K562 (cell line): Measurements from ENCODE around the gene SOX2. TPM values are rescaled to one million over a fixed set of nuclear protein-coding genes. Genes with fewer than 3 reads are reported as not detected.

Experiments
- ATAC-seq: fragments of 200-7000 bp; cut with Tn5 transposase; 3 replicates; pipeline ENCODE4 v1.9.1; 2020; ENCODE audit warnings: moderate library complexity
- BruUV-seq: library from RNA; stranded (reverse); fragments of 400-500 nt; replicated peaks from 2 replicates; lab custom pipeline; 2021; lab: Mats Ljungman, UMichigan
- CTCF ChIA-PET: fragments of 300-600 bp; formaldehyde crosslinking; extraction: SDS; loops from one replicate; lab custom pipeline; 2021; ENCODE audit warnings: low intra/inter-chr PET ratio; lab: Yijun Ruan, JAX
- POLR2A ChIA-PET: fragments of 300-600, 350-650 bp; sonication (Branson Sonifier 250); formaldehyde crosslinking; extraction: SDS; loops from one replicate; lab custom pipeline; 2021; ENCODE audit warnings: antibody characterized with exemption, inconsistent platforms; lab: Yijun Ruan, JAX
- DNase-seq, 4 experiments: peaks; one replicate each; pipeline versions ENCODE4 v3.0.0 to v3.0.0-alpha.2; 2011 to 2018; ENCODE audit warnings: low spot score in 3 of 4, mixed read lengths in 3 of 4; ENCODE audit errors: extremely low read depth in 1 of 4
- FAIRE-seq: peaks from 2 replicates; lab custom pipeline; 2011; peaks lifted over from hg19 to GRCh38; lab: Jason Lieb, UNC
- H2AFZ ChIP-seq: 2 replicates; pipeline ENCODE4 v1.6.0; 2011; ENCODE audit warnings: low read depth, low read length, control low read depth, inconsistent platforms
- H3K27ac ChIP-seq: fragments of 200-600 bp; 3 replicates; pipeline ENCODE4 v1.8.0; 2011; ENCODE audit warnings: low read depth, mild to moderate bottlenecking, control low read depth, inconsistent platforms, low read length, moderate library complexity, mixed read lengths; ENCODE audit errors: extremely low read depth
- H3K27me3 ChIP-seq, 2 experiments: fragments of 300-600 bp in 1 of 2; 2 replicates in 1 of 2; 3 replicates in 1 of 2; pipeline versions ENCODE4 v1.6.0 to v1.8.0; 2011; ENCODE audit warnings: inconsistent platforms in 2 of 2, low read length in 2 of 2, mild to moderate bottlenecking in 1 of 2, mixed read lengths in 1 of 2, moderate library complexity in 1 of 2; ENCODE audit not compliant: control insufficient read depth in 2 of 2, insufficient read depth in 2 of 2
- H3K36me3 ChIP-seq: fragments of 300-600 bp; 3 replicates; pipeline ENCODE4 v1.8.0; 2011; ENCODE audit warnings: mild to moderate bottlenecking, low read length, inconsistent platforms; ENCODE audit not compliant: control insufficient read depth, insufficient read depth
- H3K4me1 ChIP-seq, 2 experiments: fragments of 200-600 bp in 1 of 2; replicated peaks in 1 of 2; 2 replicates in 1 of 2; 3 replicates in 1 of 2; pipeline versions ENCODE4 v1.5.1 to v1.8.0; 2011; ENCODE audit warnings: inconsistent platforms in 2 of 2, low read length in 2 of 2, mild to moderate bottlenecking in 1 of 2, mixed read lengths in 1 of 2, moderate library complexity in 1 of 2; ENCODE audit not compliant: control insufficient read depth in 2 of 2, insufficient read depth in 2 of 2
- H3K4me2 ChIP-seq: 2 replicates; pipeline ENCODE4 v1.6.1; 2011; ENCODE audit warnings: low read length, control low read depth, inconsistent platforms, mixed read lengths; ENCODE audit not compliant: insufficient read depth
- H3K4me3 ChIP-seq: fragments of 200-600 bp; sonication (generic), shearing (Covaris generic); 2 replicates; pipeline ENCODE4 v1.5.1; 2016; ENCODE audit warnings: control low read depth, inconsistent platforms
- H3K79me2 ChIP-seq: fragments of 200-600 bp; 3 replicates; pipeline ENCODE4 v1.8.0; 2011; ENCODE audit warnings: low read length, inconsistent platforms; ENCODE audit not compliant: control insufficient read depth, insufficient read depth
- H3K9ac ChIP-seq, 2 experiments: 2 replicates each; pipeline versions ENCODE4 v1.6.0 to v1.6.1; 2011; ENCODE audit warnings: low read depth in 2 of 2, low read length in 2 of 2, control low read depth in 1 of 2, inconsistent platforms in 1 of 2, mild to moderate bottlenecking in 1 of 2, mixed read lengths in 1 of 2; ENCODE audit not compliant: insufficient read depth in 1 of 2
- H3K9me1 ChIP-seq: one replicate; pipeline ENCODE4 v1.6.0; 2011; ENCODE audit warnings: inconsistent platforms, mild to moderate bottlenecking, low read length, moderate library complexity; ENCODE audit not compliant: control insufficient read depth, insufficient read depth
- H3K9me3 ChIP-seq: replicated peaks from 2 replicates; pipeline ENCODE4 v1.5.1; 2011; ENCODE audit warnings: low read depth, low read length, inconsistent platforms; ENCODE audit not compliant: control insufficient read depth, insufficient read depth
- H4K20me1 ChIP-seq: replicated peaks from 2 replicates; pipeline ENCODE4 v1.6.1; 2011; ENCODE audit warnings: low read length, inconsistent platforms, mixed read lengths; ENCODE audit not compliant: control insufficient read depth, insufficient read depth
- CBFA2T3 ChIP-seq: fragments of 450-650 bp; IDR thresholded peaks from 2 replicates; pipeline ENCODE4 v1.6.1; 2017
- EZH2 ChIP-seq: IDR thresholded peaks from 2 replicates; pipeline ENCODE4 v1.6.1; 2012; ENCODE audit warnings: low read depth, mild to moderate bottlenecking, inconsistent platforms, low read length, borderline replicate concordance
- HEY1 ChIP-seq: fragments of 250-450 bp; sonication (Bioruptor Pico); IDR thresholded peaks from 2 replicates; pipeline ENCODE4 v1.5.0; 2020; ENCODE audit warnings: mild to moderate bottlenecking, moderate library complexity, borderline replicate concordance
- PRPF4 ChIP-seq: fragments of 200-400 bp; formaldehyde crosslinking; IDR thresholded peaks from one replicate; pipeline ENCODE4 v1.6.1; 2017; ENCODE audit warnings: low read length, low read depth, mild to moderate bottlenecking; ENCODE audit not compliant: insufficient read depth, poor library complexity, severe bottlenecking
- WGBS: fragments of 100-300 bp; shearing (Covaris generic); methylation state at CpG from one replicate; pipeline ENCODE4 v1.1.6; 2016; ENCODE audit warnings: low coverage, mixed read lengths; ENCODE audit not compliant: insufficient coverage; ENCODE audit errors: missing lambda C conversion rate; 5-methylcytosine and 5-hydroxymethylcytosine counted together
- in situ Hi-C: fragments of 300-500 bp; cut with MboI; formaldehyde crosslinking; loops from 4 replicates; pipeline ENCODE4 v1.15.0; 2018; ENCODE audit warnings: inconsistent platforms, mixed read lengths
- intact Hi-C: fragments of 100-400 bp; cut with micrococcal nuclease; formaldehyde crosslinking; loops from 2 replicates; pipeline ENCODE4 v1.14.2; 2022
- polyA plus RNA-seq, 8 experiments: library from polyadenylated mRNA; depleted of rRNA in 4 of 8; stranded (reverse) in 5 of 8; unstranded in 3 of 8; fragments of >200 nt; fragmentation: Nextera tagmentation in 2 of 8; fragmentation: Illumina TruSeq in 1 of 8; extraction: Ambion mirVana in 2 of 8; extraction: Trizol in 1 of 8; gene quantifications; 2 replicates each; pipeline versions ENCODE4 v1.2.1 to v1.2.3, GENCODE V29; 2011 to 2014; ENCODE audit warnings: inconsistent platforms in 1 of 8, missing spikeins in 1 of 8
- total RNA-seq, 7 experiments: library from RNA; depleted of rRNA in 6 of 7; stranded (reverse); fragments of >200 nt in 6 of 7; fragmentation: Illumina TruSeq in 2 of 7; extraction: Trizol in 2 of 7; gene quantifications; 2 replicates each; pipeline versions ENCODE4 v1.2.1 to v1.2.3, GENCODE V29; 2011 to 2021; ENCODE audit warnings: low replicate concordance in 1 of 7

SOX2 gene
- total and polyA plus RNA-seq, 9 of the 15 experiments (the other 6 are each of a cell fraction or from before 2014, with no cell fraction given), result 0.07 TPM; not detected in 8

DNA sequence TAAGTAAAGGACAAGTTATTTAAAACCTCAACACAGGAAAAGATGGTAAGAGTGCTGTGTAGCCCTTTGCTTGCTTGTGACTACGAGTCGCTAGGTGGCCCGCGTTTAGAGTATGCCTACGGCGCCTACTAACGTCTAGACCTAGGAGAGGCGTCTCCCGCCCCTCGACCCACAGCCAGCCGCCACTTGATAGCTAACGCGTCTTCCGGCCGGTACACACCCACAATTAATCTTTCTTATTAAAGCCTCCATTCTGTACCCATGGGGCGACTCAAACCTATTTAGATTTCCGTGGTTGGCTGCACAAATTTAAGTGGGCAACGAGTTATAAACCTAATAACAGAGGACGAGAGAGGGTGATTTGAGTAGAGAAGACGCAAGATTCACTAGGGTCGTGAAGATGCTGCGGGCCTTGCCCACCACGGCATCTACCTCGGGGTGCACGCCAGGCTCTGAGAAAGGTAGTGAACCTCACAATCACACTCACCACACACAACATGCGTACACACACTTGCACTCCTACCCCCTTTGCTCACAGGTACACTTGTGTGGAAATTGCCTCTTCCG lies 12.0 kb downstream of the SOX2 start:
- H3K27ac ChIP-seq, result no peak overlapping the region
- H3K79me2 ChIP-seq, result no peaks in the 10 kb centered on the region
- BruUV-seq, result no TSS peak
- ChIA-PET POLR2A (no interaction called here), CTCF (no interaction called here)
- TF ChIP-seq HEY1 (no peak), EZH2 (0 out of 2 replicates have a peak, but pooled peaks have one; percentile 21), PRPF4 (no peak)
- DNase-seq, result no peak
- 5% methylated on average over 27 of the region's 27 CpGs for WGBS
- no peaks in the 10 kb centered on the region for H3K9me1 ChIP-seq
- no peaks in the 10 kb centered on the region for H4K20me1 ChIP-seq
- no peak for ATAC-seq
- in situ Hi-C loops (no loop called here), intact Hi-C loops (no loop called here)
- H2AFZ ChIP-seq, result no peak overlapping the region
- no peaks in the 10 kb centered on the region for H3K36me3 ChIP-seq
- H3K27me3 ChIP-seq, result peaks cover 28 to 64% of the 10 kb centered on the region in 2 experiments
- no peak for FAIRE-seq
- H3K9ac ChIP-seq, result no peak overlapping the region
- no peak overlapping the region for H3K4me3 ChIP-seq
- no peak overlapping the region for H3K4me2 ChIP-seq
- H3K4me1 ChIP-seq, result peaks cover 0 to 14% of the 10 kb centered on the region in 2 experiments; a peak in 4 of 5 replicates
- H3K9me3 ChIP-seq, result no peaks in the 10 kb centered on the region

GRCh38 chr3:181724192-181724965 lies 12.7 kb downstream of the SOX2 start:
- H2AFZ ChIP-seq, result no peak overlapping the region
- H3K4me1 ChIP-seq, result peaks cover 0 to 11% of the 10 kb centered on the region in 2 experiments; a peak in 4 of 5 replicates
- H3K9me1 ChIP-seq, result no peaks in the 10 kb centered on the region
- no peak overlapping the region for H3K9ac ChIP-seq
- no peak overlapping the region for H3K4me2 ChIP-seq
- no peaks in the 10 kb centered on the region for H3K9me3 ChIP-seq
- TF ChIP-seq CBFA2T3, result no peak
- TF ChIP-seq EZH2, result 0 out of 2 replicates have a peak, but pooled peaks have one; percentile 4
- in situ Hi-C loops (no loop called here), intact Hi-C loops (no loop called here)
- no peak overlapping the region for H3K4me3 ChIP-seq
- DNase-seq (no peak), FAIRE-seq (no peak), ATAC-seq (no peak)
- no peaks in the 10 kb centered on the region for H4K20me1 ChIP-seq
- H3K79me2 ChIP-seq, result no peaks in the 10 kb centered on the region
- ChIA-PET POLR2A (no interaction called here), CTCF (no interaction called here)
- WGBS, result 3% methylated on average over 30 of the region's 31 CpGs
- no peaks in the 10 kb centered on the region for H3K36me3 ChIP-seq
- H3K27ac ChIP-seq, result no peak overlapping the region
- no TSS peak for BruUV-seq
- peaks cover 25 to 62% of the 10 kb centered on the region in 2 experiments for H3K27me3 ChIP-seq
